Renal pelvis (tissue), 4 donors: ENCODE data around the gene MRPL24. TPM values are rescaled to one million over a fixed set of nuclear protein-coding genes. Genes with fewer than 3 reads are reported as not detected.

ENCODE experiments used
- DNase-seq: peaks from one replicate; pipeline ENCODE4 v3.0.0-alpha.2; 2013
- polyA plus RNA-seq, 3 donors: library from polyadenylated mRNA; unstranded; fragments of 120-200 nt; gene quantifications; one replicate each; pipeline ENCODE4 v1.2.1, GENCODE V29; 2013; ENCODE audit not compliant: insufficient read length in 3 of 3

Gene MRPL24
- polyA plus RNA-seq, 3 donors, result 69.0 to 76.6 (median 74.0) TPM

DNA sequence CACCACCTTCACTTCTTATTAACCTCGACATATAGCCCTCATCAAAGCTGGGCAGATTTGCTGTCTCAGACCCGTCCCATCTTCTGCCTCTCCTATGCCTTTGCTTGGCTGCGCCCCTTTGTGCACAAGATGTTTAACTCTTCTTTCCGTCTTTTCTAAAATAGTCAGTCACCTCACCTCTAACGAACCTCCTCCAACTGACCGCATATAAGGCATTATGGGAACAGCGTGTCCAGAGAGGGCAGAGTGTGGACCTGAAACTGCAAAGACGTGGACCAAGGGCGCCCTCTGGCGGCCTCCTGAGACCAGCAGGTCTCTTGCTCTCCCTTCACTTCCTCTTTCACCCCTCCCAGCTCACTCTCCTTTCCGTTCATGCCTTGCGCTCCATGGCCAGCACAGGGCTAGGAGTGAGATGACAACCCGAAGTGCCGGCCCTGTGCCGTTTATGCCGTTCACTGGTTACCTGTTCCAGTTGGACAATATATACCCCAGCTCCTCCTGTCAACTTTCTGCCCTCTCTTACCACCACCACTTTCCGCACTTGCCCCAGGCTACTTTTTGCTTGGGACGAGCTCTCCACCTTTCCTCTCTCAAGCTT, 15.1 kb downstream of the MRPL24 start:
- peak; percentile 89 for DNase-seq

DNA sequence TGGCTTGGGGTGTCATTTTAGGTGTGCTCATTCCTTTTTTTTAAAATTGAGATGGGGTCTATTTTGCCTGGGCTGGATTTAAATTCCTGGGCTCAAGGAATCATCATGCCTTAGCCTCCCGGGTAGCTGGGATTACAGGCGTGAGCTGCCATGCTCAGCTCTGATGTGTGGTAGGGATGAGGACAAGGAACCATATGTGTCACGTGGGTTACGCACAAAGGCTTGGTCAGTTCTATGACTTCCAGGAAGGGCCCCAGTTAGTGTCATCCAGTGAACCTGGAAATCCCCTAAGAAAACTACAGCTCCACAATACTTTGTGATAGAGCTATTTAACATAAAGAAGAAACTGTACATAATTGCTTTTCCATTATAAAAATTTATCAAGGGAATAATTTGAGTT, 19.4 kb downstream of the MRPL24 start:
- no peak for DNase-seq

DNA sequence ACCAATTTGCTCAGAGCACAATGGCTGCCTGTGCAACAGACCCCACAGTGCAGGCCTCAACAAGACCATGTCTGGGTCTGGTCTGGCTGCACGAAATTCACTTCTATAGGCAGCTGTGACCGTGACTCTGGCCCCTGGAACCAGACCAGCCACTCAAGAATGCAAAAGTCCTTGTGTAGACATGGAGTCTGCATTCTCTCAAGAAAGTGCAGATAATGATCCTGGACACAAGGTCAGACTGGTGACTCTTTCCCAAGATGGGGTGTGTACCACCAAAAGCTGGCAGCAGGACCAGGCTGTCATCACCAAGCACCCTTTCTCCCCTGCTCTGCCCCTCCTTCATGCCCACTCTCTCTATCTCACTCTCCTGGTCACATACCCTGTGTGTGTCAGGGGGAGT, 19.8 kb downstream of the MRPL24 start:
- no peak for DNase-seq

DNA sequence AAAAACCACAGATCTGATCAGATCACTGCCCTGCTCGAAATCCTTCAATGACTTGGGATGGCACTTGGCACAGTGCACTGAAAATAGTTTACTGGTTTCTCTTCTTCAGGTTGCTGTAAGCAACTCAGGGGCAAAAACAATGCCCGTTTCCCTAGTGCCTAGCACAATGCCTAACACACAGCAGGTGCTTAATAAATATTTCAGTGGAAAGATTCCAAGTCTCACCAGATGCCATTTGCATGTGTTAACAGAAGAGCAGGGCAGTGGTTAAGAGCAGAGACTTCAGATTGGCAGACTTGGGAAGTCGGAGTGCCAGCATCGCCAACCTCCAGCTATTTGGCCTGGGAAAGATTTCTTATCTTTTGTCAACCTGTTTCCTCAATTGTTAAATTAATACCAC, 23.5 kb downstream of the MRPL24 start:
- no peak for DNase-seq

DNA sequence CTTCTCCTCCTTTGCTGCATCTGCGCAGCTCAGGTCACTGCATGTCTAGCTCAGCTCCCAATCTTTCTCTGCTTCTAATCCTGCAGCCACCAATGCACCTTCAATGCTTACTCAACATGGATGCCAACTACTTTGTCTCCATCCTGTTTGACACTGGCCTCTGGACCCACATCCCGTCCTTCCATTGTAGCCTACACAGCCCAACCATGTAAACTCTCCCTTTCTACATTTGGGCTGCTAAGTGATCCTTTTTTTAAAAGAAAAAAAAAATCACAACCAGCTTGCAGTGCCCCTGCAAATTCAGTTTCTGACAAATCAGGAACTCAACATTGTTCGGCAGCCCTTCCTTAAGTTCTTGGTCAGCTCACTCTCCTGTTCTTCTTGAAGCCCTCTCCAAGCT, 26.1 kb downstream of the MRPL24 start:
- no peak for DNase-seq

DNA sequence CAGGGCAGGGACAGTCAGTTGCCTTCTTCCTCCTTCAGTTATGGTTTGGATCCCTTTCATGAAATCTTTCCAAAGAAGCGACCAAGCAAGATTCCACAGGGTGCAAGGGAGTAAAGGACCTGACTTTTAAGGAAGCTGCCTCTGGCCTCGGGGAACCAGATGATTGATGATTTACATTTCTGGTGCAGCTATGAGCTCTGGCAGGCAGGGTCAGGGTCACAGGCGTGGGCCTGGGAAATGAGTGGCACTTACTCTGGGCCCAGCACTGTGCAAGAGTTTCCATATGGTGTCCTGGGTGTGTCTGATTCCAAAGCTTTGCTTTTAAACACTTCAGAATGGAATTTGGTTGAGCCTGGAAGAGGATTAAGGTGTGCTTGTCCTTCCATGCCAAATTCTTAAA, 28.3 kb downstream of the MRPL24 start:
- DNase-seq, result no peak

DNA sequence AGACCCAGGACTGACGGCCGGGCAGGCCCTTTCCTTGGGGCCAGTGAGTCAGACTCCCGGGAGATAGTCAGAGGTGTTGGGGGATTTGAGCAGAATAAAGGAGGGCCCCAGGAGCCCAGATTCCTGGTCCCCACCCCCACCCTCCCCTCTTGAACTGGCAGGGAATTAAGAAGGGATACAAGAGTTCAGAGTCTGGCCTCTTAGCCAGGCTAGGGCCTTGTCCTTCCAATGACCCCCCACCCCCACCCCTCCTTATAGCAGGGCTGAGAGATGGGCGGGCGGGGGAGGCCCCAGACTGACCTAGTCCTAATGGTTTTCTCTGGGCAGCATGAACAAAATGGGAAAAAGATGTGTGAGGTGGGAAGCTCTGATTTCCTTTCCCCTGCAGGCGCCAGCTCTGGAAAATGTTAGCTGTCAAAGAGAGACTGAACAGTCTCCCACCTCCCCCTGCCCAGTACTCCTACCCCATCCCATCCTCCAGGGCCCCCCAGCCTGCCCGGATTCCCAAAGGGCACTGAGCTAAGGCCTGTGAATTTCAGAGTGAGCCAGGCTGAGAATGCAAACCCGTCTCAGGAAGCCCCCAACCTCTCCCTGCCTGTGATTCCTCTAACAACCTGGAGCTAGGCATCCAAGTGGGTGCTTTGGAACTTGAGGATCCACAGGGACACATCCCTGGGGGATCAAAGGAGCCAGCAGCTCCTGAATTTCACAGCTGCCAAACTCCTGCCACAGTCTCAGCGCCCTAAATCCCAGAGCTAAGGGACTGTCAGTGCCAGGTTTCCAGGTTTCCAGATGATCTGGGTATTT, 29.7 kb downstream of the MRPL24 start:
- no peak for DNase-seq

DNA sequence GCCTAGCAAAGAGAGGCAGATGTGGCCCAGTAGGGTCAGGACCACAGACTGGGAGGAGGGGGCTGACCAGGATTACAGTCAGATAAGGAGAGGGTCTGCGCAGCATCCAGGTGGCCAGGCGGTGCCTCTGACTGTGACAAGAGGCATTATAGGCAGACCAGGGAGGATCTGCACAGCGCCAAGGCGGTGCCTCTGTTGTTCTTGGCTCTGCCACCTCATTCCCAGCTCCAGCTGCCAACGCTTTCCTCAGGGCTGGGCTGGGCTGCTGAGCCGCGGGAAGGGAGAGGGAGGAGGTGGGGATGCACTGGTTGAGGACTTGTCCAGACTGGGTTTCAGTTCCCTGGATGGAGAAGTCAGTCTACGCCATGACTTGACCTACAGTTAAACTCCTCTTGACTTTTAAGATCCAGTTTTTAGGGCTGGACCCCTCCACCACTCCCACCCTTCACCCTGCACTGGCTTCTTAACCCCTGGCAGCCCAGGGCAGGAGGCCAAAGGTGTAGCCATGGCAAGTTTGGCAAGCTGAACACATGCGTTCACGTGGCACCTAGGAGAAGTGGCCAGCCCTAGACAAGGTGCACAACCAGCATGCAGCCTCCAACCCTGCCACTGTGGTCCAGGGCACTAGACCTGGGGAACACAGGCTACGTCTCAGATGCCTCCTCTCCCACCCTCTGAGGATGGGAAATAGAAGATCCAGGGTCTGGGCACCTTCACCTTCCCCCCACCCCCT, 31.0 kb downstream of the MRPL24 start:
- no peak for DNase-seq

DNA sequence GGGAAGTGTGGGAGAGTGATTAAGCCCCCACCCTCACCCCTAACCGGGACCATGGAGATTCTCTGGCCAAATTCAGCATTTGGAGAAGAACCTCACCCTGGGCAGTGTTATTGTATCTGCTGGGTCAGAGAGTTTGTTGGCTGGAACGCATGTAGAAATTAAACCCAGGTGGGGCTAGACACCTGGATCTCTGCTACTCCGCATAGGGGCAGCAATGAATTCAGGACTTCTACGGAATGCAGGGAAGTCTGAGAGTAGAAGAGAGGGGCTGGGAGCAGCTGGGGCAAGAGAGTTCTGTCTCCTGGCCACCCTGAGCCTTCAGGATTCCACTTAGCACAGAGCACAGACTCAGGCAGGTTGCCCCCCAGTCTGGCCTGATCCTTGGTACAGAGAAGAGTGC, 31.9 kb downstream of the MRPL24 start:
- no peak for DNase-seq

DNA sequence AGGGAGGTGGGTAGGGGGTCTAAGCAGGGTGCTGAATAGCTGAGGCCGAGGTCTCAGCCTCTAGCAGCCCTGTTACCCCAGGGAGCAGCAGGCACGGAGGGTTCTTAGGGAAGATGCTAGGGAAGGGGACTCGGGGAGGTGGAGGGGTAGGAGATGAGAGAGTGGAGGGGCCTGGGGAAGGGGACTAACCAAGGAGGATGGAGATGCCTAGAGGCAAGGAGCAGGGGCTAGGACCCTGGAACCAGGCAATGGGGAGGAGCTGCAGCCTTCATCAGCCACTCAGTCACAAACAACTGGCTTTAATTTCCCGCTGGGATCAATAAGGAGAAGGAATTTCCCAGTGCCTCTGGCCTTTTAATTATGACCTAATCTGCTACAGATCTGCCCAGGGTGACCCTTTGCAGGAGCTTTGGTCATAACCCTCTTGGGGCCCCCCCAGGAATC, 32.6 kb downstream of the MRPL24 start:
- no peak for DNase-seq

DNA sequence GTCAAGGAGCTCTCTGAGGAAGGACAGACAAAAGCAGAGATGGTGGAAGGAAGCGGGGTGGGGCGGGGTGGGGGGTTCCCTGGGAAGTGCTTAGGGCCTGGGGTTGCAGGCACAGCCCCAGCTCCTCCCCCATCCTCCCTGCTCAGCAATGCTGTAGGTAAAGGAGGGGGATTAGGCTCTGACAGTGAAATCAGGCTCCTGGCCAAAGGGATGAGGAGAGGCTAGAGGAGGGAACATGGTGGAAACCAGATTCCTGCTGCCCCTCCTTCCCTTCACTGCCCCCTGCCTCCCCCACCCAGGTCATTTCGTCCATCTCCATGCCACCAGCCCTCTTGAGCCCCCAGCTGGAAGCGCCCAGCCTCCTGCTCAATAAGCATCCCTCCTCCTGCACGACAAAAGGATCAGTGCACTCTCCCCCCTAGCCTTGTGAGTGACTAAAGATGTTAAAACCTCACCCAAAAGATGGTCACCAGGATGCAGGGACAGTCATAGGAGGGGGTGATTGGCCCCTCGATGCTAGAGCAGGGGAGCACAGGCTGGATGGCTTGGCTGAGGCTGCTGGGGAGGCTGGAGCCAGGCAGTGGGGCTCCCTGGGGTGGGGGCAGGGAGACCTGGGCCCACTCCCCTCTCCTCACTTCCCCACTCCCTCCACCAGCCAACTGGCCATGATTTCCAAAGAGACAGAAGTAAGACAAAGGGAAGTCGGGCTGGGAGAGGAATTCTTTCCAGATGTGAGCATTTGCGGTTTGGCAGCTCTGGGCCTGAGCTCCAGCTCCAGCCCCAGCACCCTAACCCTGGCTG, 33.3 kb downstream of the MRPL24 start:
- DNase-seq, result no peak

DNA sequence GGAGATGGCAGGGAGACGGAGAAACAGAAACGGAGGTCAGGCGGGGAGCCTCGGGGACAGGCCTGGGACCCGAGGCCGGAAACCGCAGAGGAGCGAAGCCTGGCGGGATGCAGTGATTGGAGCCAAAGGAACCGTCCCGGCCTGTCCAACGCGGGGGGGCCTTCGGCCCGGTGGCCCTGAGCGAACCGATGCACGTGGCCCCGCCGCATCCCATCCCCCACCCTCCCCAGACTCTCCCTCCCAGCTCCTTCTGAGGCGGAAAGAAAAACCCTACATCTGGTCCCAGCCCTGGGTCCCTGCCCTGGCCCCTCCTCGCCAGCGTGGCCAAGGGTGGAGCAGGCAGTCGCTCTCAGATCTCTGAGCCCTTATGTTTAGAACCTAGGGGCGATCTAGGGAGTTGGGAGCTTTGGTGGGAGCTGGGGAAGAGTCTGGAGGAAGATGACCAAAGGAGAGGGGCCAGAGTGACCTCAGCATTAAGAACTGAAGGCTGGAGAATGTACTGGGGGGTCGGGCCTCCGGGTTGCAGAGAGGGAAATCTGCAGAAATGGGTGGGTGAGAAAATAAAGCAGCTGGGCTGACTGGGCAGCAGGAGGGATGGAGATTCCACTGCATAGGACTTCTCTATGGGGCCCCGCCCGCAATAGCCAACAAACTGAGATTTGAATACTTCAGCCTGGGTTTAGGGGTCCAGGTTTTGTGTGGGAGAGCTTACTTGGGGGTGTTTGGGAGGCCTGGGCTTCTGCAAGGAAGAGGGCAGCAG, 34.1 kb downstream of the MRPL24 start:
- DNase-seq, result peak; percentile 69

DNA sequence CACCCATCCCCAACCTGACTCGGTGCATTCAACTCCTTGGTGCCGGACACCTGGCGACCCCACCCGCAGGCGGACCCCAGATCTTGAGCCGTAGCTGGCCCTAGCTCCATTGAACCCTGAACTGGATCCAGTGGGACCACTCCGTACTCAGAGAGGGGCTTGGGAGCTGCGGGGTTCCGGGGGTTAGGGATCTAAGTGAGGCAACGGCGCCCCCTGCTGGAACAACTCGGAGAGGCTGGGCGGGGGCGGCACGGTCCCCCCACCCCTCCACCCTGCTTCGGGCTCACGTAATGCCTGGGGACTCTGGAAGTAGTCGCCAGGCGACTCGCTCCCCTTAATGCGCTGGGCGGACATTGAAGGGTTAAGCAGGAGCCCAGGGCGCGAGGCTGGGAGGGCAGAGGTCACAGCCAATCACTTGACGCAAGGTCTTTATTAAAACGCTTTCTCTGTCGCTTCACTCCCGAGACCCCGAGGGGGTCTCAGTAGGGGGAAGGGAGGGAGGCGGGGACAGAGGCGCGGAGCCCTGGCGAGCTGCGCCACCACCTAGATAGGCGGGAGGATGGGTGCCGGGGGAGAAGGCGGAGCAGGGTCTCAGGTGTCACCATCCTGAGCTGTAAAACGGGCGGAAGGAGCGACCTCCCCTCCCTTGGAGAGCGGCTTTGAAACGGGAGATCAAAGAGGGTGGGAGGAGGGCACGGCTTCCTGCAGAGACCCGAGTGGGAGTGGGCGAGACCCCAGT, 34.8 kb downstream of the MRPL24 start:
- peak; percentile 88 for DNase-seq

DNA sequence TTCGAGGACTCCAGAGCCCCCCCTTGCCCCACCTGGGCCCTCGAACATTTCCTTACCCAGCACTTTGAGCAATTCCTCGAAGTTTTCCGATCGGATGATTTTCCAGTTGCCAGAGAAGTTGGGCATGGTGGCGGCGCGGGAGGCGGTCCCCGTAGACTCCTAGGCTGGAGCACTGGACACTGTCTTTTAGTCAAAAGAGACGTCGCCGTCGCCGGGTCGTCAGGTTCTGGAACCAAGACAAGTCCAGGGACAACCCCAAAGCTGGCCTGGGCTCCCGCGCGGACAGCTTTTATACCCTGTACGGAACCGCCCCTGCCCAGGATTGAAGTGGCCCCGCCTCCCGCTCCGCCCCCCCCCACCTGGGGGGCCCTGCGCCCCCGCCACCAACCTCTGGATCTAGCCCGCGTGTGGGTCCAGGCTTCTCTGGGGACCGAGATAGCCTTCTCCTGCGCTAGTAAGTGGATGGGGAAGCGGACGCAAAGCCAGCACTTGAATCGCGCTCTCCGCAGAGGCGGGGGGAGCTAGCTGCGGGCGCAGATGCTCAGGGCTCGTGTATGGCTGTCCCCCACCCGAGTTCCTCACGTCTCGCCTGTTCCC, 35.5 kb downstream of the MRPL24 start, which contains the start of gene CRABP2:
Gene CRABP2, minus strand, starts transcription at position 263 of the 597 bp plus-strand sequence. Its CDS starts 137 bp downstream, at position 126.
- DNase-seq, result no peak

DNA sequence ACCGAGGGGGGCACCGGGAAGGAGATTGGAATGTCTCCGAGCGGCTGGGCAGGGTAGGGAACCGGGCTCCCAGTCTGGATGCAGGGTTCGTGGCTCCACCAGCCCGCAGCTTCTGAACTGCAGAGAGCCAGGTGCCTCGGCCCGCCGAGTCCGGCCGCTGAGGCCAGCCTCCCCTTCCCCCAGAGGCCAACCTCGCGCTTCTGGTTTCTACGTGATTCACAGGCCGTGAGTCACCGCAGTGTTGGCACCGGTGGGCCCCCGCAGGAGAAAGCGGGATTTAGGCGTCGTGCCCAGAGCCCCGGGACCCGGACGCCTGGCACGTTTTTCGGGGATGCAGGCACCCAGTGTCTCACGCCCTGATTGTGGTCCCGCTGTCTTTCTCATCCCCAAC, 36.0 kb downstream of the MRPL24 start:
- no peak for DNase-seq

DNA sequence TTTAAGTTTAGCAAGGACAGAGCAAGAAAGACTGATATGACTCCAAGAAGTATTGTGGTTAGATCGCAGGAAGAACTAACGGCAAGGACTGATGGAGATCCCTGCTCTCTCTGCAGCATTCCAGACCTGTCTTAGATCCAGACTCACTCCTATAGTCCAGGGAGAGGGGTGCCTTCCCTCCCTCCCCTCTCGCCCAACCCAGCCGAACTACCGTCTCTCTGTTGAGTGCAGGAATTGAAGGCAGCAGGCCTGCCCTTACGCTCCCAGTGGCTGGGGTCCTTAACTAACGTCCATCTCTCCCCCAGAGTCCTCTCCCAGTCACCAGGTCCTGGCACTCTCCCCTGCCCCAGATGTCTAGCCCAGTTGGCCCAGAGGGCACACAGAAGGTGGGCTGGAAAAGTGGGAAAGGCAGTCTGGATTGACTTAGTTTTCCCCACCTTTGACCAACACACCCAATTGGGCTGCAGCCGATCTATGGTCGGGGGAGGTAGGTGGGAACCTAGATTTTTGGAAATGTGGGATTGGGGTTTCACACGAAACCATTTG, 36.6 kb downstream of the MRPL24 start:
- no peak for DNase-seq

DNA sequence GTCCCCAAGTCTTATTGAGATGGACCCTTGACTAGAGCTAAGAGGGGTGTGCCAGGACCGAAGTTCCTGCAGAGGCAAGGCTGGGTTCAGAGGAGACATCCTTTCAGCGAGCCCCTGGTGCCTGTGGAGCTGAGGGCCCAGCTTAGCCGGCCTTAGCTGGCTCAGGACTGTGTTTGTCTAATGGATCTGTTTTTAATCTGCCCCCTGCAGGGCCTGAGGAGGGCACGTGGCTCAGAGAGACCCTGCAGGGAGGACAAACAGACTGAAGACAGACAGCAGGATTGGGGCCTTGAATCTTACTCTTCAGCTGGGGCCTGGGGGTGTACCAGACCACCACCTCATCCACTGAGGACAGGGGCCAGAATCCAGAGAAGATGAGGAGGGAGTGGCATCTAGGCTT, 37.1 kb downstream of the MRPL24 start:
- DNase-seq, result no peak

DNA sequence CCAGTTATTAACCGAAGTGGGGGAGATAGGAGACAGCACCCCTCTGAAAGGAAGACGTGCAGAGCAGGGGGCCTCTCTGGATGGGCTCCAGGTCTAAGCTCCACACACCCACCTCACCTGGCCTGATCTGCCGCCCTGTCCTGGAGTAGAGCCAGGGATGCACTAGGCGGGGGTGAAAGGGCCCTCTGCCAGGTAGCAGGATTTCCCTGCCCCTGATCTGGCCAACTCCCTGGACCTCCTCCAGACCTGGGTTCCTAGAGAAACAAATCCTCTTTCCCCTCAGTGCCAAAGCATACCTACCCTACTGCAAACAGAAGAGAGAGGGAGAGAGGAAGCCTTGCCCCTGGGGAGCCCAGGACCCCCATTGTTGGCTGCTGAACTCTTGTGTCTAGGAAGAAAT, 37.6 kb downstream of the MRPL24 start:
- no peak for DNase-seq

DNA sequence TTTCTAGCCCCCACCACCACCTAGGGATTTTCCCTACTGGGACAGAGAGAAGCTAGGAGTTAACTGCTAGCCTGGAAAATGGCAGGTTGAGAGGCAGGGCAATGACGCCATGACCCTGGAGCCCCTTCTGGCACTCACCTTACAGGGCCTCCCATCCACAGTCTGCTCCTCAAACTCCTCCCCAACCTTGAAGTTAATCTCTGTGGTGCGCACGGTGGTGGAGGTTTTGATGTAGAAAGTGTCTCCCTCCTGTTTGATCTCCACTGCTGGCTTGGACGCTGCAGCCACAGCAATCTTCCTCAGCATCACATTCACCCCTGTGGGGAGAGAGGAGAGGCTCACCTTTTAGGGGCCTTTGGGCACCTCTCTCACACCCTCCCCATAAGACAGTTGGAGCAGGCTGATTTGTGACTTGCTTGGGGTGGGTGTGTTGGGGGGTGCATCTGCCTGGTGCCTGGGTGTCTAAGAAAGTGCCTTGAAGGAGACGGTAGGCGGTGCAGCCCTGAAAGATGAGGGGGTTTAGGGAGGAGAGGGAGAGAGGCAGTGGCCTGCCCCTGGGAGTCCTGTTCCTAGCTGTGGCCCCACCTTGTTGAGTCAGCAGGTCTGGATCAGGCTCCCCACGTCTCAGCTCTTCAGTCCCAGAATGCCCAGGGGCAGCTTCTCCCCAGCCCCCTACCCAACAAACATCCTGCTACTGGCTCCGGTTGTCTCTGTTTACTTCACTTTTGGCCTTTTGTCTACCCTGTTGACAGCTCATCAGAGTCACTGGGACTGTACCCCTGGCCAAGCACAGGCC, 40.0 kb downstream of the MRPL24 start:
- DNase-seq, result no peak
